Lower lobe of right lung (tissue), 2 donors: ENCODE results near the gene COLEC12. TPM values are rescaled to one million over a fixed set of nuclear protein-coding genes. Genes with fewer than 3 reads are reported as not detected.
A peak's percentile ranks its signal among the peaks of the same experiment; 100 is the strongest.

ENCODE experiments used
- ATAC-seq, 2 donors: fragments of 200-7000 bp; cut with Tn5 transposase; one replicate each; pipeline ENCODE4 v1.9.1; 2020 to 2022; ENCODE audit warnings: mild to moderate bottlenecking in 2 of 2, moderate library complexity in 2 of 2
- DNase-seq: peaks from one replicate; pipeline ENCODE4 v3.0.0-alpha.2; 2020
- H3K27ac ChIP-seq: fragments of 200-600 bp; one replicate; pipeline ENCODE4 v1.8.0; 2022
- H3K27me3 ChIP-seq: fragments of 200-600 bp; one replicate; pipeline ENCODE4 v1.8.0; 2022; ENCODE audit warnings: low read depth
- H3K36me3 ChIP-seq: fragments of 200-600 bp; one replicate; pipeline ENCODE4 v1.8.0; 2022; ENCODE audit warnings: mild to moderate bottlenecking
- H3K4me1 ChIP-seq: fragments of 200-600 bp; one replicate; pipeline ENCODE4 v1.8.0; 2022
- H3K4me3 ChIP-seq: fragments of 200-600 bp; one replicate; pipeline ENCODE4 v1.8.0; 2022; ENCODE audit warnings: mild to moderate bottlenecking
- H3K9me3 ChIP-seq: fragments of 200-600 bp; one replicate; pipeline ENCODE4 v1.8.0; 2022
- CTCF ChIP-seq: fragments of 200-600 bp; IDR thresholded peaks from one replicate; pipeline ENCODE4 v1.8.0; 2022; ENCODE audit warnings: antibody characterized with exemption, mild to moderate bottlenecking
- intact Hi-C: fragments of 100-400 bp; cut with DNase I; formaldehyde crosslinking; loops from one replicate; pipeline ENCODE4 v1.11.0; 2022
- total RNA-seq: library from RNA; stranded (reverse); fragmentation: NEBNext Ultra II Directional; extraction: Animal tissue kit (Norgen Biotek cat#: 25700); gene quantifications from one replicate; pipeline ENCODE4 v1.2.1, GENCODE V29; 2021
- donor health status: DM: no; HTN: yes; CAD: no; lungs with severe emphysema.

COLEC12 gene
- total RNA-seq, 1 donor from 2014 or later, result 79.2 TPM

DNA sequence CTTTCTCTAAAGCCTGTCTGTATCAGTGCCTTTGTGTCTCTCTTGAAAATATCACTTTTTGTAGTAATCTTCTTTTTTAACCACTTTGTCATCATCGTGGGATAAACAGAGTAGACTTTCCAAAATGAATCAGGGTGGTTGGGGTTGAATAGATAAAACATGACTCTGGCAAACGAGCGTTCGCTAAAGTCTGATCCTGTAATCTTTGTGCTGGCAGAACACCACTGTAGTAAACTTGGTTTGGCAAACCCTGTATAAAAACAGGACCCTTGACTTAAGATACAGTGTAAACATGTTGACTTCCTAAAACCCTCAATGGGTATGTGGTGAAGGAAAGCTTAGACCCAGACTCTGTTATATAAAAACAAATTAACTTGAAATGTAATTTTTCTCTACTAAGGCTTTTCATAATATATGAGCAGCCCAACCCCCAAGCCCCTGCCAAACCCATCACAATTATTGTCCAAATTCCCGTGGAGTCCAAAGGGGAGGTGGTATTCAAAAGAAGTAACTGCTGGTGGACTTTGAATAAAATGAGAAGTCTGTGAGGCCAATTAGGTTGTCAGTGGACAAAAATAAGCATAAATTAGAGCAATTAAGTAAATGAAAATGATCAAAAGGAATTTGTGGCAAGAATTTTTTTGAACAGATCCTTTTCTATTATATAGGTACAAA lies 52.2 kb downstream of the COLEC12 start:
- Histone ChIP-seq H3K36me3 (no peaks in the 10 kb centered on the region), H3K4me3 (no peak overlapping the region), H3K27me3 (no peaks in the 10 kb centered on the region), H3K4me1 (peaks cover 25% of the 10 kb centered on the region), H3K9me3 (peaks cover 7% of the 10 kb centered on the region), H3K27ac (peak overlapping the region; percentile 31)
- TF ChIP-seq CTCF, result no peak
- DNase-seq (no peak), ATAC-seq (peak in 1 of 2 donors; percentile 51)
- intact Hi-C loops, result no loop called here

DNA sequence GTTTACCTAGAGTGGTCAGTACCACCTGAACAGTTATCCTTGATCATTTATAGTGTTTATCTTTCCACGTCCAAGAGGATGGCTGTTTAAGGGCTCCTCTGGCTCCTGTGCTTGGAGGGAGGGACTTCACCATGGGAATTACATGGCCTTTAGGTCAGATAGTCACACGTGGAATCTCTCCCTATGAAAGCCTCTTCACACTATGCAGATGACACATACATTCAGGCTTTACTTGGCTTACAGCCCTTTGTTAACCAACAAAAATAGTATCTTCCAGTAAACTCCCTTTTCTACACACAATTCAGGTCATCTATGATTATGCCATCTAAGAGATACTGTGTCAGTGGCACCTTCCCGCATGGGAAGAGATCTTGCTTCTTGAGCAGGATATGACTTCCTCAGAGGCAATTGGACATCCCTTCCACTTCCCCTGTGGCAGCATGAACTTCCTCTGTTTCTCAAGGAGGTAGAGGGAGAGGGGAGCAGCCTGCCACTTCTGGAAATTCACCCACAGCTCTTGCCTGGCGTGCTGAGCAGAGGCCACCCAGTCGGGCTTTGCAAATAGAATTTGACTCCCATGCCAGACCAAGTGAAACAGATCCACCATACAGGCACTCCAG lies 53.5 kb downstream of the COLEC12 start:
- intact Hi-C loops, result no loop called here
- no peak for TF ChIP-seq CTCF
- H3K9me3 ChIP-seq, result peaks cover 7% of the 10 kb centered on the region
- DNase-seq (no peak), ATAC-seq (peak; percentile 35 to 55)
- H3K4me1 ChIP-seq, result peaks cover 25% of the 10 kb centered on the region
- H3K27me3 ChIP-seq, result no peaks in the 10 kb centered on the region
- H3K4me3 ChIP-seq, result no peak overlapping the region
- no peaks in the 10 kb centered on the region for H3K36me3 ChIP-seq
- H3K27ac ChIP-seq, result no peak overlapping the region

GRCh38 chr18:445055-445454 lies 55.4 kb downstream of the COLEC12 start:
- no peak for TF ChIP-seq CTCF
- Histone ChIP-seq H3K36me3 (no peaks in the 10 kb centered on the region), H3K4me1 (peaks cover 24% of the 10 kb centered on the region), H3K27ac (no peak overlapping the region), H3K27me3 (no peaks in the 10 kb centered on the region), H3K9me3 (no peaks in the 10 kb centered on the region), H3K4me3 (no peak overlapping the region)
- intact Hi-C loops, result no loop called here
- no peak for DNase-seq
- ATAC-seq, result no peak

- no peak overlapping the region for H3K27ac ChIP-seq
- intact Hi-C loops, result no loop called here
- no peak for DNase-seq
Observed at GRCh38 chr18:438571-438970, 61.9 kb downstream of the COLEC12 start.

GRCh38 chr18:435940-436339 lies 64.6 kb downstream of the COLEC12 start:
- no peak for TF ChIP-seq CTCF
- ATAC-seq, result no peak
- intact Hi-C loops, result no loop called here

More at GRCh38 chr18:438571-438970, 61.9 kb downstream of the COLEC12 start:
- Histone ChIP-seq H3K4me3 (no peak overlapping the region), H3K9me3 (no peaks in the 10 kb centered on the region), H3K27me3 (no peaks in the 10 kb centered on the region), H3K4me1 (peaks cover 3% of the 10 kb centered on the region), H3K36me3 (no peaks in the 10 kb centered on the region)
- no peak for TF ChIP-seq CTCF
- no peak for ATAC-seq

More at GRCh38 chr18:435940-436339, 64.6 kb downstream of the COLEC12 start:
- Histone ChIP-seq H3K27me3 (no peaks in the 10 kb centered on the region), H3K36me3 (no peaks in the 10 kb centered on the region), H3K4me3 (no peak overlapping the region), H3K9me3 (no peaks in the 10 kb centered on the region), H3K4me1 (peaks cover 11% of the 10 kb centered on the region), H3K27ac (no peak overlapping the region)
- DNase-seq, result no peak
